HG03342 (cell line): ENCODE data around the gene CLMN.
A peak's percentile ranks its signal among the peaks of the same experiment; 100 is the strongest.

ENCODE experiments used
- ATAC-seq: cut with Tn5 transposase; IDR thresholded peaks from one replicate; pipeline ENCODE4 v1.9.1; 2021; ENCODE audit warnings: mild to moderate bottlenecking, moderate library complexity; ENCODE audit not compliant: unreplicated experiment

The CLMN gene

DNA sequence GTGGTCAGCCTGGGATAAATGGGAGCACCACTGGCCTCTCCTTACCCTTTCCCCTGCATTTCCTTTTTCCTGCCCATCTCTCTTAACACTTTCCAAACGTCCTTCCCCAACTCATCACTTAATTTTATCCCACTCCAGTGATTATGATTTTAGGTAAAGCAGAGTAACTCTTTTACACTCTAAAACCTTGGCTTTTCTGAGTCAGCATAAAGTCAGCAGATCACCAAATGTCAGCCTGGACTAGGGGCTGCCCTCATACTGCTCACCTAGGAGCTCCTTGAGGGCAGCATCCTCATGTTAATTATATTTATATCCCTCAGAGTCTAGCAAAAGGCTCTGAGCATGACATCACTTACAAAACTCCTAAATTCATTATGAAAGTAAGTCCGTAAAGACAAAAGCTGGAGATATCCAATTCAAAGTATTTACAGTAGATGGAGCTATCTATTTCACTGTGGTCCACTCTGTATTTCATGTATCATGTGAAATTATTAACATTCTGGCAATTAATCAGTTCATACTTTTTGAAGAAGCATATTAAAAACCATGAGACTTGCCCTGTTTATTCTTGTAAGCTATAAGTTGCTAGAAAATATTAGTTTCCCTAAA lies 145.4 kb downstream of the CLMN start:
- no peak for ATAC-seq

DNA sequence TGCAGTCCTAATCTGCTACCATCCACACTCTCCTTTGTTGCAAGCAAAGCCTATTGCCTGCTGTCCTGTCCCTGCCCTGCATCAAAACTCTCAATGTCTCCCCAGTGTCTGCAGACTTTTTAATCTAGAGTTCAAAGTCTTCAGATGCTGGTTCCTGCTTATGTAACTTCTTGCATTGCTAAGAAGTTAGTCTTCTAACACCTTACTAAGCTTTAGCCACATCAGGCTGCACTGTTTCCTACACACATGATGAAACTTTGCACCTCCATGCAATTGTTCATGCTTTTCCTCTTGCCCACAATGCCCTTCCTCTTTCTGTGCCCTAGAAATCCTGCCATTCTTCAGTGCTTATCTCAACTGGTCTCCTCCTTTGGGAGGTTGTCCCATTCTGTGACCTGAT lies 146.2 kb downstream of the CLMN start:
- ATAC-seq = no peak

DNA sequence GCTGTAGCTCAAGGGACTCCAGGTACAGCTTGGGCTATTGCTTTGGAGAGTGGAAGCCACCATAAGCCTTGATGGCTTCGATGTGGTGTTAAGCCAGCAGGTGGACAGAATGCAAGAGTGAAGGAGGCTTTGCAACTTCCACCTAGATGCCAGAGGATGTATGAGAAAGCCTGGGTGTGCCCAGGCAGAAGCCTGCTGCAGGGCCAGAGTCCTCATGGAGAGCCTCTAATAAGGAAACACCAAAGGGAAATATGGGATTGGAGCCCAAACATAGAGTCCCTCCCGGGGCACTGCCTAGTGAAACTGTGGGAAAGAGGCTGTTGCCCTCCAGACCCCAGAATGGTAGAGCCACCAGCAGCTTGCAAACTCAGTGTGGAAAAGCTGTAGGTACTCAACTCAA lies 152.5 kb downstream of the CLMN start:
- ATAC-seq = no peak

GRCh38 chr14:95165517-95165916 lies 154.2 kb downstream of the CLMN start:
- no peak for ATAC-seq

DNA sequence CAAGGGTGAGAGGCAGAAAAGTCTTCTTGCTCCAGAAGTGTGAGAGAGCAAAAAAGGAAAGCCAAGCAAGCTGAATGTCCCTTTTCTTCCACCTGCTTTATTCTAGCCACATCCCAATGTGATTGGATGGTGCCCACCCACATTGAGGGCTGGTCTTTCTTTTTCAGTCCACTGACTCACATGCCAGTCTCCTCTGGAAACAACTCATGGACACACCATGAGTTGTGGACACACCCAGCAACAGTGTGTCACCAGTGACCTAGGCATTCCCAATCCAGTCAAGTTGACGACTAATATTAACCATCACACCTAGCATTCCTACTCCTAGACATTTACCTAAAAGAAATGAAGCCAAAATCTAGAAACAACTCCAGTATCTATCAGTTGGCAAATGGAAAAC lies 155.2 kb downstream of the CLMN start:
- no peak for ATAC-seq

DNA sequence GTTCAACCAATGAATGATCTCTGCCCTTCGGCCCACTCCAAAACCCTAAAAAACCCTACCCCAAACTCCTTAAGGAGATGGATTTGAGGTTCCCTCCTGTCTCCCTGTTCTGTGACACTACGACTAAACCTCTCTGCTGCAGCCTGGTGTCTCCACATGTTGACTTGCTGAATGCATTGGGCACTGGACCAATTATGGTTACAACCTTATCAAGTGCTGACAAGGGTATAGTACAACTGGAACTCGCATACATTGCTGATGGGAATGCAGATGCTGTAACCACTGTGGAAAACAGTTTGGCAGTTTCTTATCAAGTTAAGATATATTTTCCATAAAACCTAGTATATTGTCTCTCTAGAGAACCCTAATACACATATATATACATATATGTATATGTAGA lies 156.0 kb downstream of the CLMN start:
- no peak for ATAC-seq

DNA sequence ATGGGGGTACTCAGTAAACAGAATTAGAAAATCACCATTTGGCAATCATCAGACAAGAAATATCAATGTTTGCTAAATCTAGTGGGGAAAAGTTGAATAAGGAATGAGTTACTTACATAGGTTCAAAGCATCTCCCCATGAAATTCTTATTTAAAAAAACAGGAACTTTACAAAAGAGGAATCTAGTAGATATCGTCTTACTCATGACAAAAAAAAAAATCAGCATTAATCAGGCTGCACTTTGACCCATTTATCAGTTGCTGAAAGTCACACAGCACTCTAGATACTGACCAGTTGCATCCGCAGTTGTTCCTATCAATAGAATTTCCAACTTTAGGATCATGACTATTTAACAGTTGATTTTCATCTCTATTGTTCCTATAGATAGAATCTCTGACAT lies 156.6 kb downstream of the CLMN start:
- ATAC-seq = no peak

GRCh38 chr14:95162641-95163040 lies 157.1 kb downstream of the CLMN start:
- ATAC-seq = no peak

GRCh38 chr14:95157327-95158189 lies 162.2 kb downstream of the CLMN start, which contains the start of gene DICER1:
DICER1 (minus strand) TSS chr14:95157529; CDS start chr14:95133458, 24,071 bp downstream.
- ATAC-seq = peak; percentile 76

GRCh38 chr14:95157048-95157326 lies 162.7 kb downstream of the CLMN start:
- peak; percentile 19 for ATAC-seq

DNA sequence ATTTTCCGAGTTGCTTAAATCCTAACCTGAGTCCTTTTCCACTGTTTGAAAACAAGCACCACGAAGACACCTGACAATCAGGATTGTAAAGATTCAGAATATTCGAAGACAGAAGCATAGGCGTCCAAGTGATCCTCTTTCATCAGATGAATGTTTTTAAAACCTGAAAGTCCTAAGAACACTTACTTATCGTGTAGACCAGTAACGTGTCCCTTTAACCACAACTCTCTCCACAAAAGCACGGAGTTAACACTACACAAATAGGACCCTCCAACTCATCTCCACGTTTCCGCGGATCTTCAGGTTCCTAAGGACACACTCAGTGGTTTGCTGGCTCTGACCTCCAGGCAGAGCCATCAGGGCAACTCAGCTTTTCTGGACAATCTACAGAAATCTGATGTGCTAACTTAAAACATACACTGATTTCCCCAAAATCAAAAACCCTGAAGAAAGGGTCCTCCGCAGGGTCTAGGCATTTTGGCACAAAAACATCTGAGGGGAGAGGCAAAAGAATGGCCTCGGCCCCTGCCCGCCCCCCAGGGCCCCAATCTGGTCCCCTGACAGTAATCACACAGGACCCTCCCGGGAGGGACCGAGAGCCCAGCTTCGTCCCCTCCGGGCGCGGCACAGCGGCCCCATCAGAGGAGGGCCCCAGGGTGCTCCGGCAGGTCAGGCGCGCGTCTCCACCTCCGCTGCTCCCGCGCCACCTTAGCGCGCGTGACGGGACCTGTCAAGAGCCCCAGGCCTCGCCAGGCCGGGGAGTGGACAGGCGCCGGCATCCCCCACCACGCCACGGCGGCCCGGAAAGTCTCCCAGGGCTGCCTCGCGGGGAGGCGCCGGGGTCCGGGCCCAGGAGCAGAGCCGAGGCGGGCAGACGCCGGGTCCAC lies 163.3 kb downstream of the CLMN start:
- ATAC-seq = peak; percentile 26

DNA sequence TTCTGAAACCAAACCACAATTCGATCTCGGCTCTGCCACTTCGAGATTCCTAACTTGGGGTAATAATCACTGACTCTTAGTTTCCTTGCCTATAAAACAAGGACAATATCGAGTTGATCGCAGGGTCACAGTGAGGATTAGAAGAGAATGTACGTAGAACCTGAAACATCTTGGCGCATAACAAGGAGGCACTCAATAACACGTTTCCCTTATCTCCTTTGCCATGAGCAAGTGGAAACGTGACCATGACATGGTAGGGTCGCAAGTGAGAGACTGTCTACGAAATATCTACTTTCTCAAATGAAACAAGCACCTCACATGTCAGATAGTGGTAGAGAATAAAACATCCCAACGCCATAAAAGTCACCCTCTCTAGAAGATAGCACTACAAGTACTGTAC lies 164.7 kb downstream of the CLMN start:
- ATAC-seq = no peak

DNA sequence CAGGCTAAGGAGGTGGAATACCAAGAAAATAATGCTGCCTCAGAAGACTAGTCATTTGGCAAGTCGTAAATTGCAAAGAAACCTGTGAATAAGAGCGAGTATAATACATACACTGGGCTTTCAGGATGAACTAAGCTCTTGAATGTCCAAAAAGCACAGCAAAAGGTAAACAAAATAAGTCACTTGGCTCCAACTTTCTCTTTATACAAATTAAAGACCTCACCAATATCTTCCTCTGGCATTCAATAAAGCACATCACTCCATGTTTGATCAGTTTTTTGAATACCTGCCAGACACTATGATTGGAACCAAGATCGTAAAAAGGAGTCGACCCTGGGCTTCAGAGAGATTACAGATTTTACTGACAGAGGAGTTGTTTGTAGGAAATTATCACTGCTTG lies 165.8 kb downstream of the CLMN start:
- no peak for ATAC-seq

- no peak for ATAC-seq
These were observed 168.1 kb downstream of the CLMN start for GRCh38 chr14:95151561-95151960.

- ATAC-seq = no peak
These were observed 168.8 kb downstream of the CLMN start for GRCh38 chr14:95150910-95151309.

DNA sequence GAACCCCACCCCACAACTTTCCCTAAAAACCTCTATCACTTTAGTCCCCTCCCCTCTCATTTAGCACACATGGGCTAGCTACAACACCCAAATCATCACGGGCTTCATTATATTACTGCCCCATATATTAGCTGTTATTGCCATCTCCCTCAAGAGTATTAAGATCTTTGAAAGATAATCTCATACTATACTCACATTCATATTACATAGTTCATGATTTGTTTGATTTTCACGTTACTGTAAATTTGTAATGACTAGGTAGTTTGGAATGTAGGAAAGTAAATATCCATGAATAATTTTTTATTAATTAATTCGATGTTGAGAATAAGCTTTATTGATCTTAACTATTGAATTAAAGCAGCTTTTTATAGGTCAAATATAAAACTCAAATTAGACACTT lies 170.3 kb downstream of the CLMN start:
- no peak for ATAC-seq

DNA sequence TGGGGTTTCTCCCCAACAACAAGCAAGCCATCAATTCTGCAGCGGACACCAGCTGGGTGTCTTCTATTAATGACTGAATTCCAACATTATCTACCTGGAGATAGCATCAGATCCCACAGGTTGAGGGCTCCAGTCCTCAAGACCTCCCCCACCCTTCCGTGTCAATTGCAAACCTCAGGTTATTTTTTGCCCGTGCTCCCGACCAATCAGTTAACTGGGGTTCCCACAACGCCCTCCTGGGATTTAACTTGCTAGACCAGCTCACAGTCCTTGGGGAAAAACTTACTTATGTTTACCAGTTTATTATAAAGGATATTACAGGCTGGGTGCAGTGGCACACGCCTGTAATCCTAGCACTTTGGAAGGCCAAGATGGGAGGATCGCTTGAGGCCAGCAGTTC lies 172.1 kb downstream of the CLMN start:
- no peak for ATAC-seq

GRCh38 chr14:95146079-95146771 lies 173.5 kb downstream of the CLMN start:
- no peak for ATAC-seq

DNA sequence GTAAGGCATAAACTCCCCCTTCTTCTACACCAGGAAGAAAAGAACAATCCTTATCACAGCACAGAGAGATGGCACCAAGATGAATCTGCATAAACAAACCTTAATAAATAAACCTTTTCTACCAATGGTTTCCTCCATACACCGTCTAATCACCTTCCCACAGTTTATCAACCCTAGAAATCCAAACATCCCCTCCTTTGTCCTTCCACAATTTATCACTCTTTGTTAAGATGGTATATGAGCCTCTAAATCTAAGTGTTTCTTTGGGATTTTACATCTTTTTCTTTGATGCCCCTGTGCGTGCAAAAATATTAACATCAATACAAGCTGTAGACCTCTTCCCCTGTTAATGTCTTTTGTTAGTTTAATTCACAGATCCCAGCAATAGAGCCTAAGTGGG lies 174.9 kb downstream of the CLMN start:
- no peak for ATAC-seq

GRCh38 chr14:95143808-95144620 lies 175.7 kb downstream of the CLMN start:
- no peak for ATAC-seq
